ENCODE results near the gene IL22RA1.

IL22RA1 gene

DNA sequence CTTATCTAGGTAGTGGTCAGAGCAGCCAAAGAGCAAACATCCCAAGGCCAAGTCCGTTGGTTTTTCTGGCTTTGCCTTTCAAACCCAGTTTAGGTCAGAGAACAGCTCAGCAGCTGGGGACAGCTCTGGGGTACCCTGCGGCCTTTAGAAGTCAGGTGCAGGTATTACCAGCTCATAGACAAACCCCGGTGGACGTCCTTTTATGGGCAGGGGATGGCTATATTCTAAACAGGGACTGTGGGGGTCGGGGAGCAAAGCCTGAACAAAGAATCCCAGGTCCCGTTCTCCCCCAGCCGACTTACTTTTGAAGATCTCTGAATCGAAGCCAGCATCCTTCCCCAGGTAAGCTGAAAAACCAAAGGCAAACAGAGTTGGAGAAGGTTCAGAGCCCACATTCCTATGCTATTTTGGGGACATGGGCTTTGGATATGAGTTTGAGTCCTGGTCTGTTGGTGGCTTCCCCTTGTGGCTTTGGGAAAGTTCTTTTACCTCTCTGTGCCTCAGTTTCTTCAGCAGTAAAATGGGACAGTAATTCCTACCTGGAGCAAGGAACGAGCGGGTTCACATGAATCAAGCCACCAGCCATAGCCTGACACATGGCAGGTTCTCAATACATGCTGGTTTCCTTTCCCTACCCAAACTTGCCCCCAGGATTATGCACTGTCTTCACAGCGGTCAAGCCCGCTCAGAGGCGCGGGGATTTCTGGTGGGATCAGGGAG, 47.6 kb downstream of the IL22RA1 start:
- no peak for DNase-seq

DNA sequence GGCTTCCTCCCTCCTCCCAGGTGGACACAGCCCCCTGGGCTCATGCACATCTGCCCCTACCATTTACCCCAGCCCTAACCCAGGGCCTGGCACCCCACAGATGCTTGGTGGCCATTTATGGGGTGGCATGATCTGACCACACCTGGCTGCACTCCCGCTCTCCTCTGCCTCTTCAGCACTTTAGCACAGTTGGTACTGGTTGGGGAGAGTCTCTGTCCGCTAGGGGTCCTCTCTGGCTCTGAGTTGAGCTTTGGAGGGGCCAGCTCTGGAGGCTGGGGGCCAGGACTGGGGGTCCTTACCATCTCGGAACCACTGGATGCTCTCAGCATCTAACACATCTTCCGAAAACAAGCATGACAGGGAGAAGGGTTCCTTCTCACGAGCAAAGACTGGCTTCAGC, 48.4 kb downstream of the IL22RA1 start:
- no peak for DNase-seq

DNA sequence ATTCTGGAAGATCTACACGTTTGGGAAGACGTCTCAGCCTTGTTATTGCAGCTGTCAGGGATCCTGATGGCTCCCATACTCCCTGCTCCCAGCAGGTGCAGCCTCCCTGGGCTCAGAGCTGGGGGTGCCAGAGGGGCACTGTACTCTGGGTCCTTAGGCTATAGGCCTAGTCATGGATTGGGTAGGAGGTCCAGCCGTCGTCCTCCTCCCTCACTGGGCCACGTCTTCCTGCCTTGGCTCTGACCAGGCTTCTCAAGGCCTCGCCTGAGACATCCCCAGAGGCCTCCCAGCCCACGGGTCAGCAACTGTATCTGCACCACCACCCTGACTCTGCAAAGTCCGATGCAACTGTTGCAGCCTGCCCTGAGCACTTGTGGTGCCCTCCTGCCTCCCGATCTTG, 49.2 kb downstream of the IL22RA1 start:
- DNase-seq = no peak

DNA sequence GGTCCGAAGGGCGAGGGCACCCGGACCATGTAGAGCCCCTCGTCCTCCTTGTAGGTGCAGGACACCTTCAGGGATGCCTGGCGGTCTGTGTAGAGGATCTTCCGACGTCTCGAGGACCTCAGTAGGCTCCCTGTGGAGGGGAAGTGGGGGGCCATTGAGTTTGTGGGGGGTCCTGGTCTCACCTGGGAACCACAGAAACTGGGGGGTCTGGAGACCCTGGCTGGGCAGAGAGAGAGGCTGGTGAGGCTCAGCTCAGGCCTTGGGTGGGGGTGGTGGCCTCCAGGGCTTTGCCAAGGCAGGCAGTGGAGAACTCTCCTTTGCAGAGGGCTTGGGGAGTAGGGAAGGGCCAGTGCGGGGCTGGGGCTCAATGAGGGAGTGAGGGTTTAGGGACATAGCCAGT, 50.0 kb downstream of the IL22RA1 start:
- no peak for DNase-seq

DNA sequence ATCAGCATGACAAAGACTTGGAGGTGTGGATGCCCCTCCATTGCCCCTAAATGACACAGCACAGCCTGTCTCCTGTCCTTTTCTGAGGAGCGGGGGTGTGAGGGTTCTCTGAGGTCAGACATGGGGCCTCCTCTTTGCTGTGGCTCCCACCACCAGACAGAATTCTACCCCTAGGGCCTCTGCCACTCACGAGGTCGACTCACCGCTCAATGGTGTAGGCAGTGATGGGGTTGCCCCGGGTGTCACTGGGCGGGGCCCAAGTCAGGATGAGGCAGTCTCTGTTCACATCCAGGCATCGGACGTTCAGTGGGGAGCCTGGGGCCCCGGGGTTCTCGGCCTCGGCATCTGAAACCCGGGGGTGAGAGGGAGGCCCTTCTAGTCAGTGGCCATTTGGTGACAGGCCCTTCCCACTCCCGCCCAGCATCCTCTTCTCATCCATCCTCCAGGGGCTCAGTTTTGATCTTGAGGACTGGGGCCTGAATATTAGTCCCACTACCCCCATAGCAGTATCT, 50.9 kb downstream of the IL22RA1 start:
- no peak for DNase-seq

DNA sequence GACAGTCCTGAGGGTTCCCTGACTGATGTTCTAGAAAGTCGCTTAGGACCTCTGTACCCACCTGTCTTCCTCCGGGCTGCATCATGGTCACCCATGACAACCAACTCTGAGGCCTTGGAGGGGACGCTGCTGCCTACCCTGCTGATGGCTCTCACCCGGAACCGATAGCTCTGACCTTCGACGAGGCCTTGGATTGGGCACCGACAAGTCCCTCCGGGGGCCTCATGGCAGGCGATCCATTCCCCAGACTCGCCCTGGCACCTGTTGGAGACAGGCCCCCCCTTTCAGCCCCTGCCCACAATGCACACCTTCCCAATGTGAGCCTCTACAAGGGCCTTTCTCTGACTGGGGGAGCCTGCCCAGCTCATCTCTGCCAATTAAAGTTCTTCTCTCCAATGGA, 52.2 kb downstream of the IL22RA1 start:
- DNase-seq = no peak

DNA sequence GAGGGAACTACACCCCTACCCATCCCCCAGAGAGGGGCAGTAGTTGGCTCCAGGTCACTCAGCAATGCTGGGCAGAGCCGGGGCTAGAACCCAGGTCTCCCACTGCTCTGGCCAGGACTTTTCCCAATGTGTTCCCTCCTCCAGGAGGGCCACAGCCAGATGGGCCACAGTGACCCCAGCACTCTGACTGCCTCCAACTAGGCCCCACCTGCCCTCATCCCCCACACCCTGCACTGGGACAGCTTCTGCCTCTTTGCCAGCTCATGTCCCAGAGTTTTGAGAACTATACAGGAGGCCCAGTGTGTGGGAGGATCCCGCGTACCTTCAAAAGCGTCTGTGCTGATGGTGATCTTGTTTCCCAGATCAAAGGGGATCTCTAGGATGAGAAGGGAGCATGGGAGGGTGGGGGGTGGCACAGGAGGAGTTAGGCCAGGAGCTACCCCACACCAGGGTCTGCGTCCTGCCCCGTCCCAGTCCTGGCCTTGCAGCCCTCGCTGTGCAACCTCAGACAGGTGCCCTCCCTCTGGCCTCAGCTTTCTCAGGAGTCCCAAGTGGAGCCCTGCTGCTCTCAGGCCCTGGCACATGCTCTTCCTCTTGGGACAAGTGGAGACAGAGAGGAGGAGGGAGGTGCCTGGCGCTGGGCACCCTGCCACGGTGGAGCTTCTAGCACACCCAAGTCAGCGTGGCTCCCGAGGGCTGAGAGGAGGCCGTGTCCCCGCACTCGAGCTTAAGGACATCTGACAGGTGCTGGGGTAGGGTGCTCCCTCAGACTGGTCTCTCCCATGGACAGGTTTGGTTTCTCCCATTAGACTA, 53.0 kb downstream of the IL22RA1 start:
- no peak for DNase-seq

DNA sequence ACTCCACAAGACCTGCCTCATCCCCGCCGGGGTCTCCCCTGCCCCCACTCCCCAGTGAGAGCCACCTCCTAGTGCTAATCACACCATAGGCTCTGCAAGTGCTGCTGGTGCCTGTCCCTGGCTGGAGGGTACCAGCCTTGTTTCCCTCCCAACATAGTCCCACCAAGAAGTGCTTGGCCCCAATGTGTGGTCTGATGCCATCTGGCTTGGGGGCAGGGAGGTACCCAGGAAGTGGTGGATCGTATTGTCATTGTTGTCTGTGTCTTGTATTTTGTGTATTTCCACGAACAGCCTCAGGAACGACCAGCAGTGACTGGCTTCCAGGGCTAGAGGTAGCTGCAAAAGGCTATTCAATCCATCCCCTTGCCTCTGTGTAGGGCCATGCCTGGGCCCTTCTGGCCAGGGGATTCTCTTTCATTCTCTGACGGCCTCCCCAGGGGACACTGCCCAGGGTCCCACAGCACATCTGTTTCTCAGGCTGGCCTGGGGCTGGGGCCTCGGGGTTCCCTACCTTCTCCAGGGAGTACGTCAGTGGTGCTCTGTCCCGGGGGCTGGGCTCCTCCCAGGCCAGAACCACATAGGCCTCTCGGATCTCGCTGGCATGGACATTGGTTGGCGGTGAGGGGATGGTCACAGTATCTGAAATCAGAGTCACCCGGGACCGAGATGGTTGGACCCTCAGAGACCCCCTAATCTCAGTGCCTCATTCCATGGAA, 53.8 kb downstream of the IL22RA1 start:
- no peak for DNase-seq

DNA sequence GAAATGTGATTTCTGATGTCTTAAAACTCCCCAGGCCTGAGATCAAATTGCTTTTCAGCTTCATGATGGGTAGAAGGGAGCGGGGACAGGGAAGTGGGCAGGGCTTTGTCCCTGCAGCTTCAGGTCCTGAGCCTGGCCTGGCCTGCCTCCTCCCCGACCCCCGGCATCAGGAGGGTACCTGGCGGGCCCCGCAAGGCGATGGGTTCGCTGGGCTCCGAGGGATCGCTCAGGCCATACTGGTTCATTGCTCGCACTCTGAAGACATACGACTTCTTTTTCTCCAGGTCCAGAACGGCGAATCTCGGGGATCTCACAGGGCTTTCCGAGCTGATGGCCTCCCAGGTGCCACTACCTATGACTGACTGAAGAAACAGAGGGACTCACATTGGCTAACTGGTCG, 56.5 kb downstream of the IL22RA1 start:
- DNase-seq = no peak

DNA sequence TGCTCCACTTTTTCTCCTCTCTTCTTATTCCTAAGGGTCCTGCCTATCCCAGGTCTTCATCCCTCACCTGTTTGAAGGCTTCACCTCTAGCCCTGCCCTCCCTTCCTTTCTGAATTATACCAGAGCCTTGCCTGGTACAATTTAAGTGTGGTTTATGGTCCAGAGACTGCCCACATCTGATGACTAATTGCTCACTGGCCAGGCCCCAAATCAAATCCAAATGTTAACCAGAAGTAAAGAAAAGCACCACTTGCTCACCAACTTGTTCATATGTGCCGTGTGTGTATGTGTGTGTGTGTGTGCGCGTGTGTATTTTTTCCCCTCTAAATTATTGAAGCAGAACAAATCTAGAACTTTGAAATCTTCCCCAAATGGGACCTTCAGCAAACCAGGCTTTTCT, 57.4 kb downstream of the IL22RA1 start:
- DNase-seq = no peak

DNA sequence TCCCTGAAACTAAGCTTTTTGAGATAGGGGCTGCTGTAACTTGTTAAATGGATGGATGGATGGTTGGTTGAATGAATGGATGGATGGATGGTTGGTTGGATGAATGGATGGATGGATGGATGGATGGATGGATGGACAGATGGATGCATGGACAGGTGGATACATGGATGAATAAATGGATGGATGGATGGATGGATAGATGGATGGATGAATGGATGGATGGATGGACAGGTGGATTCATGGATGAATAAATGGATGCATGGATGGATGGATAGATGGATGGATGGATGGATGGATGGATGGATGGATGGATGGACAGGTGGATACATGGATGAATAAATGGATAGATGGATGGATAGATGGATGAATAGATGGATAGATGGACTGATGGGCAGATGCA, 57.9 kb downstream of the IL22RA1 start:
- DNase-seq = no peak

DNA sequence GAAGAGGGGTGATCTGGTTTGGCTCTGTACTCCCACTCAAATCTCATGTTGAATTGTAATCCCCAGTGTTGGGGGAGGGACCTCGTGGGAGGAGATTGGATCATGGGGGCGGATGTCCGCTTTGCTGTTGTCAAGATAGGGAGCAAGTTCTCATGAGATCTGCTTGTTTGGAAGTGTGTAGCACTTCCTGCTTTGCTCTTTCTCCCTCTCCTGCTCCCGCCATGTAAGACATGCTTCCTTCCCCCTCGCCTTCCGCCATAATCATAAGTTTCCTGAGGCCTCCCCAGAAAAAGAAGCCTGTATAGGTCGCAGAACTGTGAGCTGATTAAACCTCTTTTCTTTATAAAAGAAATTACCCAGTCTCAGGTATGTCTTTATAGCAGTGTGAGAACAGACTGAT, 58.9 kb downstream of the IL22RA1 start:
- no peak for DNase-seq

DNA sequence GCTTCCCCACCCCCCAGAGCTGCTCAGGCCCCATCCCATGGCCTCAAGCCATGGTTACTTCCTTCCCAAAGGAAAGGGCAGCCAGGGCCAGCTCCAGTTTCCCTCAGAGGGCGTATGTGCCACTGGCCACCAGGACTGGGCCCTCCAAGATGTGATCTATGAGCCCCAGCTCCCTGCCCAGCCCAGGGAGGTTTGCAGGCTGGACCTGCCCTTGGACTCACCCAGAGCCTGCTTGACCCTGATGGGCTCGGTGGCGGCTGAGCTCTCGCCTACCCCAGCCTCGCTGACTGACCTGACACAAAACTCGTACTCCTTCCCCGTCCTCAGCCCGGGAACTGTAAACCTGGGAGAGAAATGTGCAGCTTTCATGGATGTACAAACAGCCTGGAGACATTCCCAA, 60.6 kb downstream of the IL22RA1 start:
- DNase-seq = no peak

DNA sequence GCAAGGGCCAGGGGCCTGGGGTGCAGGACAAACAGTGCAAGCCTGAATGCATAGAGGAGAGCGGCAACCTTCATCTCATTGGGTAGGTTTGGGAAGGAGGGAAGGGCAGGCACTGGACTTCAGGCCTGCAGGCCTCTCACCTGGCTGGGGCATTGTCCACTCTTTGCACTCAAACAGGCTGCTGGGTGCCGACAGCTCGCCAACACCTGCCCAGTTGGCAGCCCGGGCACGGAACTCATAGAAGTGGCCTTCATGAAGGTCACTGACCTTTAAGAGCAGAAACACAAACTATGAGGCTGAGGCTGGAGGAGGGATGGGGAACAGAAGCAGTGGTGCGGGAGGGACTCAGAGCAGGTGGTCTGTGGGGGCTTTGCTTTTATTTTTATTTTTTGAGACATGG, 61.8 kb downstream of the IL22RA1 start:
- no peak for DNase-seq

DNA sequence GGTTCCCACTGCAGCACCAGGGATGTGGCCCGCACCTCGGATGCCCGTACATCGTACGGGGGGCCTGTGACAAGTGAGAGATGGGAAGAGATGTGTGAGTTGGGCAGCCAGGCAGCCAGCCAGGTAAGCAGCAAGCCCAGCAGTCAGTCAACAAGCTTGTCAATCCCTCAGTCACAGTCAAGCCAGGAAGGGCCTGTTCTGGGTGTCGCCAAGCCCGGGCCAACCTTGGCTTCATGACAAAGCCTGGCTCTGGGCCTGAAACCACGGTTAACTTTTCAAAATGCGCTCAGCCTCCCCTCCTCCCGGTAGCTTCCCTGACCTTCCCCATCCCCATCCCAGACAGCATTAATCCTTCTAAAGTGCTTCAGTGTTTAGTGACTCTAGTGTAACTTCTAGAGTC, 62.8 kb downstream of the IL22RA1 start:
- DNase-seq = no peak

DNA sequence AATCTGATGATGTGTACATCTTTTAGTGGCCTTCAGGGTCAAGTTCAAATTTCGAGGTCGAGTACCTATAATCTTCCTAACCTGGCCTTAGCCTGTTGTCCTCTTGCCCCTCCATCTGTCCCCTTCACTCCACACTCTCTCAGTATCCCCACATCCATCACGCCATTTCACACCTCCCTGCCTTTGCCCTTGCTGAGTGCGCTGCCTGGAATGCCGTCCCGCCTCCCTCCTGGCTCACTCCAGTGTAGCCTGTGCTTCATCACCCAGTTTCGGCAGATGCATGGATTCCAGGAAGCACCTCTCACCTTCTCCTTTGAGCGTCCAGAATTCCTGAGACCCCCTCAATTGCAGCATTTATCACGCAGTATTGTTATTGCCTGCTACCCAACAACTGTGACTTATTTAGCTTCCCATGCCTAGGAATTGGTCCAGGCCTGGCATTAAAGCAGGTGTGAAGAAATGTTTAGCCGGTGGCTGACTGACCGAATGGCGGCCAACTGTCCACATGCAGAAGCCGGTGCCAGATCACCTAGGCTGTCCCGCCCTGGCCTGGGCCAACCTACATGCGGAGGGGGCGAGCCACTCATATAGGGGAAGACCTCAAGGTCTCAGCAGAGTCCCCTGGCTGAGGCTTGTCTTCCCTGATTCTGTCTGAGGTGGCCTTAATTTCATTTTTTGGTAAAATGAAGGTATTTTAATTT, 65.5 kb downstream of the IL22RA1 start:
- no peak for DNase-seq

DNA sequence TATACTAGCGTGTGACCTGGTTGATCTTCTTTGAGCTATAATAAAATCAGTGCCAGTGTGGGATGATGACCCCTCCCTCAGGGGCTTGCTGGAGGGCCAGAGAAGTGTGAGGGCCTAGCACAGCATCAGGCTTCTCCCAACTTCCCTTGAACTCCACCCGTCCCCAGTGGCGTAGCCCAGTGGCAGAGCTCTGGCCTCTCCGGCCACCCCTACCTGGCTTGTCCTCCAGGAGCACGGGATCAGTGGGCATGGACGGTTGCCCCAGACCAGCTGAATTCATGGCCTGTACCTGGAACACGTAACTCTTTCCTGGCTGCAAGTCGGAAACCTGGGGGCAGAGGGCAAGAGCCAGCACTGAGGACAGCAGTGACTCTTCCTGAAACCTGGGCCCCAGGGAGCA, 67.0 kb downstream of the IL22RA1 start:
- DNase-seq = no peak

DNA sequence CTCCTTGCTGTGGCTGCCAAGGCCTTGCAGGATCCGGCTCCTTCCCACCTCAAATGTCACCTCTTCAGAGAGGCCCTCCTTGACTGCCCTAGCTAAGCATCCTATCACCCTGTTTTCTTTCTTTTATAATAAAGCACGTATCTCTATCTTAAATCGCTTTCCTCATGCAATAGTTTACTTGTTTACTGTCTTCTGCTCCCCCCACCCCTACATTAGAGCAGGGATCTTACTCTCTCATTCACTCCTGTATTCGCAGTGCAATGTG, 67.4 kb downstream of the IL22RA1 start:
- DNase-seq = no peak

DNA sequence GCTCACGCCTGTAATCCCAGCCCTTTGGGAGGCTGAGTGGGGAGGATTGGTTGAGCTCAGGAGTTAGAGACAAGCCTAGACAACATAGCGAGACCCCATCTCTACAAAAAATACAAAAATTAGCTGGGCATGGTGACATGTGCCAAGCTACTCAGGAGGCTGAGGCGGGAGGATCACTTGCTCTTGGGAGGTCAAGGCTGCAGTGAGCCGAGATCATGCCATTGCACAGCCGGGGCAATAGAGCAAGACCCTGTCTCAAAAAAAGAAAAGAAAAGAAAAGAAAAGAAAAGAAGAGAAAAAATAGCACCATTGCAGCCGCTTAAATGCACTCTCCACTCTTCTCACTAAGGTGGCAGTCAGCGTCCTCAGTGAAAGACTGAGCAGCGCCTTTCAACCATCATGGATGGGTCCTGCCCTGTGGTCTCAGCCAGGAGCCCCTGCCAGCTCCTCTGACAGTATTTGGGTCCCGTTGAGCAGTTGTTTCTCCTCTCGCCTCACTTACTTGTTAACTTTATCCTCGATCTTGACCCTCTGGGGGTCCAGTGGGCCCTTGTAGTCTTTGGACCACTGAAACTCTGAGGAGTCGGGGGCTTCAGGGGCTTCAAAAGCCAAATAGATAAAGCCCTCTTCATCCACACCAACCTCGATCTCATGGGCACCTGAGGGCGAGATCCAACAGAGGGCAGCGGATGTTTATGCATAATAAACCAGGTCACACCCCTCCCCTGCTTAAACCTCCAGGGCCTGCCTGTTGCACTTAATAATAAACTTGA, 67.9 kb downstream of the IL22RA1 start:
- no peak for DNase-seq

DNA sequence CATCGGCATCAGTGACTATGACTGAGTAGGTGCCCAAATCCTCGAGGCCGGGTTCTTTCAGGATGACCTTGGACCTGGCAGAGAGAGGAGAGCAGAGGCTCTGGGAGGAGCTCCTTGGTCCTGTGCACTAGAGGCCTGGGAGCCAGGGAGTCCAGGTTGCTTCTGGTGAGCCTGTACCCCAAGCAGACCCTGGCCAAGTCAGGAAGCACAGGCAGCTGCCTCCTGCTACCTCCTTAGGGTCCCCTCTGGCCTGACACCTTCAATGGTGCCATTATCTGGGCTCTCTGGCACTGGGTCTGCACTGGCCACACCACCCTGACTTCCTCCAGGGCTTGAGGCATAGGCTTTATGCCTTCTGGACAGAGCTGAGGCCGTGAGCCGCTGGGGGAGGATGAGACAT, 68.7 kb downstream of the IL22RA1 start:
- no peak for DNase-seq

DNA sequence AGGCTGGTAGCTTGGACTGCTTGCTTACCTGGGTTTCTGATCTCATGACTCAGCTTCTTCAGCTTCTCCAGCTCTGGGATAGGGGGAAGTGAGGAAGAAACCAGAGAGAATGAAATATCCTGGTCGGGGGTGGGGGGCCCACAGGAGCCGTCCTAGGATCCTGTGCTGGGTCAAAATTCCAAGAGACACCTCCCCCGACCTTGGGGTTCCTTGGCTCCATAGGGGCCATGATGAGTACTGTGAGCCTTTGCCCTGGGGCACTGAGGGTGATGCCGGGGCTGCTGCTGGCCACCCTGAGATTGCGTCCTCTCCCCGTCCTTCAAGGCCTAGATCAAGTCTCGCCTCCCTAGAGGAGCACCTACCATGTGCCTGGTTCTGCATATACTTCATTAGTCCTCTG, 71.0 kb downstream of the IL22RA1 start:
- DNase-seq = no peak

DNA sequence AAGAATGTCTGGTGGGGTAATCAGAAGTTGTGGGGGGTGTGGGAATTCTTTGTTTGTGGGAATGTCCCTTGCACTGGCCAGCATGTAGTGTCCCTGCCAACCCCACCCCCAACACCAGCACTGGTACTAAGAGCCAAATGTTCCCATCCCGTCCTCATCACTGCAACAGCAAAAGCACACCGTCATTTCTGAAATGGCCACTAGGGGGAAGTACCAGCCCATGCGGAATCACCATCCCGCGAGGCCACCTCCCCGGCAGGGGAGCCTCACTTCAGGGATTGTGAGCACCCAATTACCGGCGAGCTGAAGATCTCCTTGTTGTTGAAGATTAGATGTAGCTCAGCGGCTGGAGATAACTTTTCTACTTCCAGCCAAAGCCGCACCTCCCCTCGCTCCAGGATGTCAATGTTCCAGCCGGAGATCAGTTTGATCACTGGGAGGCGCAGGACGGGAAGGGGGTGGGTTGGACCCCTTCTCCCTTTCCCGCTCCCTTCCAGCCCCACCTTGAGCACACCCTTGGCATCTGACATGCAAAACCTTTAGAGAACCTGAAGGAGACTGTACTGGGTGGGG, 72.0 kb downstream of the IL22RA1 start:
- peak; percentile 85 for DNase-seq
